GM19328 (cell line): Measurements from ENCODE around the gene EFNA5.
"Not testable (repeated sequence)": the region's sequence is repeated elsewhere in the genome, so short reads cannot be mapped to it uniquely, and the experiment has no call there.

ENCODE experiments used
- ATAC-seq: cut with Tn5 transposase; IDR thresholded peaks from one replicate; pipeline ENCODE4 v1.9.1; 2021; ENCODE audit warnings: mild to moderate bottlenecking, moderate library complexity; ENCODE audit not compliant: unreplicated experiment

EFNA5 gene

GRCh38 chr5:107499776-107500175 is 171.0 kb downstream of the EFNA5 start:
- no peak for ATAC-seq

- no peak for ATAC-seq
Observed at GRCh38 chr5:107499237-107499636, 171.5 kb downstream of the EFNA5 start.

GRCh38 chr5:107496466-107496865 is 174.3 kb downstream of the EFNA5 start:
- ATAC-seq = no peak

- not testable (repeated sequence) for ATAC-seq
Observed at GRCh38 chr5:107494129-107494528, 176.6 kb downstream of the EFNA5 start.

GRCh38 chr5:107487056-107487542 is 183.6 kb downstream of the EFNA5 start:
- ATAC-seq = no peak

GRCh38 chr5:107486489-107486888 is 184.2 kb downstream of the EFNA5 start:
- peak; percentile 77 for ATAC-seq

GRCh38 chr5:107485184-107485583 is 185.6 kb downstream of the EFNA5 start:
- no peak for ATAC-seq

GRCh38 chr5:107484281-107484680 is 186.5 kb downstream of the EFNA5 start:
- ATAC-seq = no peak

GRCh38 chr5:107483231-107484024 is 187.3 kb downstream of the EFNA5 start:
- ATAC-seq = no peak

- no peak for ATAC-seq
Observed at GRCh38 chr5:107478068-107478641, 192.6 kb downstream of the EFNA5 start.

- ATAC-seq = no peak
Observed at GRCh38 chr5:107477492-107477891, 193.2 kb downstream of the EFNA5 start.

GRCh38 chr5:107476783-107477182 is 194.0 kb downstream of the EFNA5 start:
- ATAC-seq = peak; percentile 87

- ATAC-seq = peak; percentile 34
Observed at GRCh38 chr5:107474716-107475489, 195.8 kb downstream of the EFNA5 start.

- no peak for ATAC-seq
Observed at GRCh38 chr5:107474361-107474715, 196.4 kb downstream of the EFNA5 start.

- no peak for ATAC-seq
Observed at GRCh38 chr5:107472620-107473064, 198.1 kb downstream of the EFNA5 start.

- no peak for ATAC-seq
Observed at GRCh38 chr5:107470295-107470582, 200.5 kb downstream of the EFNA5 start.

- no peak for ATAC-seq
Observed at GRCh38 chr5:107469485-107470294, 201.0 kb downstream of the EFNA5 start.

- no peak for ATAC-seq
Observed at GRCh38 chr5:107469064-107469463, 201.7 kb downstream of the EFNA5 start.

- ATAC-seq = no peak
Observed at GRCh38 chr5:107468276-107468675, 202.5 kb downstream of the EFNA5 start.

GRCh38 chr5:107467137-107467932 is 203.4 kb downstream of the EFNA5 start:
- ATAC-seq = no peak
